C4-2B (cell line): ENCODE data around the gene CAMTA1.

Experiments
- ZFX ChIP-seq: fragments of 450-650 bp; IDR thresholded peaks from 2 replicates; pipeline ENCODE4 v1.6.1; 2017
- TF ChIP-seq, protein P1 (sequence below): fragments of 450-650 bp; conservative IDR thresholded peaks from 2 replicates; pipeline ENCODE4 v1.5.1; 2017; ENCODE audit warnings: mild to moderate bottlenecking

DNA sequence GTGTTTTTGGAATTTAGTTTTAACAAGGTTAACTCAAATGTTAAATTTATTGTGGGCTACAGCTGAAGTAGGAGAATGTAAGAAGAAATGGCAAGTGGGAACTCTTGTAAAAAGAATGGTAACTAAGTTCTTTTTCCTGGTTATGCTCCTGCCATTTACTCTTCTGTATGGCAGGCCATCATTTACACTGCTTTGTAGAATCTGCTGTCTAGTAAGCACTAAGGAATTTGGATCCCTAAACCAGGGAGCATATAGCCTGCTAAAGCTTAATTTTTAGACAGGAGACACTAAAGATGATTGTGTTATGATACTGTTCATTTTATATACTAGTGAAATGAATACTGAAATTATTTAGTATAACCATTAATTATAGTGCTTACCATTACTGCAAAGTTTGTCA, 85.3 kb downstream of the CAMTA1 start:
- TF ChIP-seq, protein P1, sequence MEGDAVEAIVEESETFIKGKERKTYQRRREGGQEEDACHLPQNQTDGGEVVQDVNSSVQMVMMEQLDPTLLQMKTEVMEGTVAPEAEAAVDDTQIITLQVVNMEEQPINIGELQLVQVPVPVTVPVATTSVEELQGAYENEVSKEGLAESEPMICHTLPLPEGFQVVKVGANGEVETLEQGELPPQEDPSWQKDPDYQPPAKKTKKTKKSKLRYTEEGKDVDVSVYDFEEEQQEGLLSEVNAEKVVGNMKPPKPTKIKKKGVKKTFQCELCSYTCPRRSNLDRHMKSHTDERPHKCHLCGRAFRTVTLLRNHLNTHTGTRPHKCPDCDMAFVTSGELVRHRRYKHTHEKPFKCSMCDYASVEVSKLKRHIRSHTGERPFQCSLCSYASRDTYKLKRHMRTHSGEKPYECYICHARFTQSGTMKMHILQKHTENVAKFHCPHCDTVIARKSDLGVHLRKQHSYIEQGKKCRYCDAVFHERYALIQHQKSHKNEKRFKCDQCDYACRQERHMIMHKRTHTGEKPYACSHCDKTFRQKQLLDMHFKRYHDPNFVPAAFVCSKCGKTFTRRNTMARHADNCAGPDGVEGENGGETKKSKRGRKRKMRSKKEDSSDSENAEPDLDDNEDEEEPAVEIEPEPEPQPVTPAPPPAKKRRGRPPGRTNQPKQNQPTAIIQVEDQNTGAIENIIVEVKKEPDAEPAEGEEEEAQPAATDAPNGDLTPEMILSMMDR = no peak
- no peak for TF ChIP-seq ZFX
